GM21360 (cell line): ENCODE measurements around the gene DAW1.
"Not testable (repeated sequence)": the region's sequence is repeated elsewhere in the genome, so short reads cannot be mapped to it uniquely, and the experiment has no call there.

Experiments used
- ATAC-seq: cut with Tn5 transposase; IDR thresholded peaks from one replicate; pipeline ENCODE4 v1.9.1; 2021; ENCODE audit warnings: mild to moderate bottlenecking, moderate library complexity; ENCODE audit not compliant: unreplicated experiment

DAW1 gene

GRCh38 chr2:227908266-227909054 is 37.0 kb downstream of the DAW1 start:
- no peak for ATAC-seq

GRCh38 chr2:227914362-227914761 is 42.9 kb downstream of the DAW1 start:
- no peak for ATAC-seq

GRCh38 chr2:227921648-227922047 is 50.2 kb downstream of the DAW1 start:
- no peak for ATAC-seq

DNA sequence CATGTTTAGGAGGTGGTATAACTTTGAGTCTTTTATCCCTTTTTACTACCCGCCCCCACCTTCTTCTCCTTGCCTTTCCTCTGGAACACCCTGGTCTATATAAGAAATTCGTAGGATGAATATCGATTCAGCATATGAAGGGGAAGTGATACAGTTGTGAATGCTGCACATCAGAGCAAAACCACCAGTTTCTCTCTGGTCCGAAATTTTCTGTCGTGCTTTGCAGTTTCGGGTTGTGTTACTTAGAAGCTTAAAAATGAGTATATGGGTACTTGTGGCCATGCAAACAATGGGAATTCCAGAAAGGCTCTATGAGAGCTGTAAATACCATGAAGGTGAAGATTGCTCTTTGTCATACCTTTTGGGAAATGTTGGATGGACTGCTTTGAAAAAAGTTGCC is 60.6 kb downstream of the DAW1 start:
- ATAC-seq, result no peak

DNA sequence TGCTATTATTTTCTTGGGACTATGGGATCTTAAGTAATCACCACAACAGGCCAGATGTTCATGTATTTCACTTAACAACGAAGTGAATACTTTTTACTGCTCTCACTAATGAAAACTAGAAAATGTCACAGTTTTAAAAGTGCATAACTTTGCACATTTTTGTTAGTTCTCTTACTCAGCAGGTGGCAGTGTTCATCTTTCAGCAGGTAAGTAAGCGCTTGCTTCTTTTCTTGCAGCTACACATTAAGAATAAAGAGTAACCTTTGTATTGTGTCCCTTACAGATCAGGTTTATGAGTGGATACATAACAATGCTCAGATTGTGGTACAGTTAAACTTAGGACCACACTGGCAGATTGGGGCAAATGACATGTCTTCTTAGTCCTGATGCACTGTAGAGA is 61.0 kb downstream of the DAW1 start:
- no peak for ATAC-seq

DNA sequence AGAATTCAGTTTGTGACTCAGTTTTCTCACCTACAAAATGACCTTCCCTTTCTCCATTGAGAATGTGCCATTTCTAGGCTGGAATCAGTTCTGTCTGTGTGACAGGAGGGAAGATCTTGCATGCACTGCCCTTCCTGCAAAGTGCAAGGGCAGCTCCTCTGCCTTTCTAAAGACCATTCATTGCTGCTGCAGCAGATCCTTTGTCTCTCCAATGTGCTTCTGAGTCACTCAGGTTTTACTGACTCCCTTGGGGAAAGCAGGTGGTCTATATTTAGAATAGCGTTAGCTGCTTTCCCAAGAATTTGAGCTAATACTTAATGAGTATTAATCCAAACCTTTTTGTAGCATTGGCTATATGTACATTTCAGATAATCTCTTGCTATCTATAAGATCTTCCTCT is 62.5 kb downstream of the DAW1 start:
- ATAC-seq, result no peak

- ATAC-seq, result not testable (repeated sequence)
Measured at GRCh38 chr2:227936249-227936648, 64.8 kb downstream of the DAW1 start.

DNA sequence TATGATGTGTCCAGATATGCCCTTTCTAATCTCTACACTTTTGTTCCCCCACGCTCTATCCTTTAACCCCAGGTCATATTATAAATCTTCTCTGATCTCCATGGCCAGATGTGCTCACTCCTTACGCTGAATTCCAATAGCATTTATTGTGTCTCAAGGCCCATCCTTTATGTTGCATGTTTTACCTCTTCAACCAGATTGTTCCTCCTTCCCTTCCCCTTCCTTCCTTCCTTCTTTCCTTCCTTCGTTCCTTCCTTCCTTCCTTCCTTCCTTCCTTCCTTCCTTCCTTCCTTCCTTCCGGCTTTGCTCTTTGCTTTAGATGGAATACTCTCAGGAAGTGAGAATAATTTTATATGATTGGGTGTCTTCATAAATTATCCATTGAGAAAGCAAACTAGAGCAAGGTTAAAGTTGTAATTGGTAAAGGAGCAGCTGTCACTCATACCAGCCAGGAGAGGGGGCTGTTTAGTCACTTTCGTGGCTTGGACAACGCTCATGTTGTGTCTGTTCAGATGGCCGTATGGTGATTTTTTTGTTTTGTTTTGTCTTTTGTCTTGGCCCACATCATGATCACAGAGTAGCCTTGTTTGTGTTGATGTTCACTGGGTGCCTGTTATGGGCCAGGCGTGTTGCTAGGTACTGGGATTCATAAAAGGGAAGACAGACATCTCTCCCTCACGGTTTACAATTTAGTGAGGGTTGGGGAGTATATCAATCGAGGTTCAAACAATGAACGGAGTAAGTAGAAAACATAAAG is 68.0 kb downstream of the DAW1 start:
- peak; percentile 74 for ATAC-seq

GRCh38 chr2:227942021-227942420 is 70.6 kb downstream of the DAW1 start:
- ATAC-seq, result peak; percentile 74

DNA sequence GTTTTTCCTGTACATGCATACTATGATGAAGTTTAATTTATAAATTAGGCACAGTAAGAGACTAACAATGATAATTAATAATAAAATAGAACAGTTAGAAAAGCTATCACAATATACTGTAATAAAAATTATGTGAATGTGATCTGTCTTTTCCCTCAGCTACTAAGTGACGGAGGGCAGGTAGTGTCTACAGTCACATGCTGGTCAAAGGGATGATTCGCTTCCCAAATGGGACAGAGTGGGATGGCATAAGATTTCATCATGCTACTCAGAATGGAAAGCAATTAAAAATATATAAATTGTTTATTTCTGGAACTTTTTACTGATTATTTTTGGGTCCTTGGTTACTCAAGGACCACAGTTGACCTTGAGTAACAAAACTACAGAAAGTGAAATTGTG is 71.5 kb downstream of the DAW1 start:
- no peak for ATAC-seq

- ATAC-seq, result no peak
Measured at GRCh38 chr2:227960317-227960716, 88.9 kb downstream of the DAW1 start.

GRCh38 chr2:227971619-227972230 is 100.3 kb downstream of the DAW1 start:
- ATAC-seq, result no peak

DNA sequence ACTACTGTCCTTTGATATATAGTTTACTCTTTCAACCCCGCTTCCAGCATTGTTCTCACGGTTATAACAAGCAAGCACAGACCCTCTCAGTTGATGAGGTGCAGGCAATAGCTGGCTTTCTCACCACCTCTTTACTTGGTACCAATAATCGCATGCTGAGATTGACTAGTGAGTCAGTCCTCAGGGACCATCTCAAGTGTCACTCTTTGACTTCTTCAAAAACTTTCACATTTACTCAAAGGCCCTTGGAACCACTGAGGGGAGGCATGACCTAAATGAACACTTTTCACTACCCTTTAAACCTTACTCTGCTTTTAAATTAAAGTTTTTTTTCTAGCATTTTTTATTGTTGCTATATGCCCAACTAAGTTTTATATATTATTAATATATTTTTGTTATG is 101.8 kb downstream of the DAW1 start:
- no peak for ATAC-seq
